GM23248 (cell line): ENCODE measurements around the gene EMC8. TPM values are rescaled to one million over a fixed set of nuclear protein-coding genes. Genes with fewer than 3 reads are reported as not detected.

Experiments used
- DNase-seq: peaks from one replicate; pipeline ENCODE4 v3.0.0-alpha.2; 2015
- H2AFZ ChIP-seq: fragments of 200-600 bp; sonication (generic); 2 replicates; pipeline ENCODE4 v1.6.1; 2016; ENCODE audit warnings: antibody characterized with exemption
- H3F3A ChIP-seq: fragments of 200-600 bp; sonication (generic); 2 replicates; pipeline ENCODE4 v1.6.1; 2016; ENCODE audit warnings: mild to moderate bottlenecking, antibody characterized with exemption, mixed run types; ENCODE audit not compliant: insufficient read depth
- H3K27ac ChIP-seq: fragments of 200-600 bp; sonication (generic); 2 replicates; pipeline ENCODE4 v1.5.1; 2016; ENCODE audit warnings: mild to moderate bottlenecking
- H3K27me3 ChIP-seq: fragments of 200-600 bp; sonication (generic); replicated peaks from 2 replicates; pipeline ENCODE4 v1.6.1; 2016; ENCODE audit warnings: mild to moderate bottlenecking; ENCODE audit not compliant: insufficient read depth
- H3K36me3 ChIP-seq: fragments of 200-600 bp; sonication (generic); 2 replicates; pipeline ENCODE4 v1.6.1; 2016; ENCODE audit warnings: low read depth, mild to moderate bottlenecking
- H3K4me1 ChIP-seq: fragments of 200-600 bp; sonication (generic); 2 replicates; pipeline ENCODE4 v1.6.1; 2016; ENCODE audit warnings: mild to moderate bottlenecking; ENCODE audit not compliant: insufficient read depth
- H3K4me2 ChIP-seq: fragments of 200-600 bp; sonication (generic); one replicate; pipeline ENCODE4 v1.6.1; 2016; ENCODE audit warnings: mild to moderate bottlenecking; ENCODE audit not compliant: unreplicated experiment
- H3K4me3 ChIP-seq: fragments of 200-600 bp; sonication (generic); 2 replicates; pipeline ENCODE4 v1.5.1; 2016; ENCODE audit warnings: mild to moderate bottlenecking
- H3K79me2 ChIP-seq: fragments of 200-600 bp; sonication (generic); 2 replicates; pipeline ENCODE4 v1.6.1; 2016; ENCODE audit warnings: mild to moderate bottlenecking; ENCODE audit not compliant: insufficient read depth
- H3K9ac ChIP-seq: fragments of 200-600 bp; sonication (generic); 2 replicates; pipeline ENCODE4 v1.6.1; 2016; ENCODE audit warnings: mild to moderate bottlenecking
- H3K9me2 ChIP-seq: fragments of 200-600 bp; sonication (generic); 2 replicates; pipeline ENCODE4 v1.6.1; 2016; ENCODE audit warnings: mixed run types, mild to moderate bottlenecking, moderate library complexity; ENCODE audit not compliant: insufficient read depth
- H3K9me3 ChIP-seq: fragments of 200-600 bp; sonication (generic); one replicate; pipeline ENCODE4 v1.6.1; 2017; ENCODE audit warnings: low read depth
- H4K20me1 ChIP-seq: fragments of 200-600 bp; sonication (generic); 2 replicates; pipeline ENCODE4 v1.6.0; 2016; ENCODE audit not compliant: insufficient read depth
- EZH2 ChIP-seq: fragments of 200-600 bp; sonication (generic); IDR thresholded peaks from 2 replicates; pipeline ENCODE4 v1.6.1; 2018; ENCODE audit warnings: antibody characterized with exemption, mild to moderate bottlenecking; ENCODE audit not compliant: insufficient read depth, poor library complexity, severe bottlenecking
- EZH2phosphoT487 ChIP-seq: fragments of 200-600 bp; sonication (generic); IDR thresholded peaks from 2 replicates; pipeline ENCODE4 v1.6.1; 2018; ENCODE audit warnings: antibody characterized with exemption, moderate library complexity, mild to moderate bottlenecking, low read depth; ENCODE audit not compliant: insufficient read depth
- WGBS, 2 experiments: methylation state at CpG; one replicate each; pipeline ENCODE4 v1.1.6; 2015 to 2017; ENCODE audit warnings: low lambda C conversion rate in 2 of 2, low coverage in 1 of 2; ENCODE audit errors: missing lambda C conversion rate in 2 of 2; 5-methylcytosine and 5-hydroxymethylcytosine counted together
- in situ Hi-C: fragments of 300-500 bp; cut with MboI; formaldehyde crosslinking; loops from 2 replicates; pipeline ENCODE4 v1.15.0; 2020
- polyA plus RNA-seq: library from polyadenylated mRNA; unstranded; fragments of >200 nt; fragmentation: Nextera tagmentation; extraction: Ambion mirVana; gene quantifications from 2 replicates; pipeline ENCODE4 v1.2.1, GENCODE V29; 2016
- total RNA-seq: library from RNA; depleted of rRNA; stranded (reverse); fragments of >200 nt; shearing (Covaris generic); gene quantifications from 2 replicates; pipeline ENCODE4 v1.2.3, GENCODE V29; 2014

Gene EMC8
- total and polyA plus RNA-seq, 2 experiments from 2014 or later: 35.2 to 39.4 TPM

DNA sequence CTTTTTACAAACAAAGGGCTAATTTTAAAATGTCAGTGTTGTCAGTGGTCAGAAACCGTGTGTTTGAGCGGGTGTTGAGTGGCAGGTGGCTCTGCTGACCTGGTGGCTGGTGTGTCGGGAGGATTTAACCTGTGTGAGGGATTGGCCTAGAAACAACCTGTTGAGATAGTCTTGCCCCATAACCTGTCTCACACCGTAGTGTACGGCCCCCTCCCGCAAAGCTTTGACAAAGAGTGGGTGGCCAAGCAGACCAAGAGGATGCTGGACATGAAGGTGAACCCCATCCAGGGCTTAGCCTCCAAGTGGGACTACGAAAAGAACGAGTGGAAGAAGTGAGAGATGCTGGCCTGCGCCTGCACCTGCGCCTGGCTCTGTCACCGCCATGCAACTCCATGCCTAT is 7.2 kb upstream of the EMC8 start:
- Histone ChIP-seq H3K36me3 (peaks cover 42% of the 10 kb centered on the region), H3K4me3 (no peak overlapping the region), H3K4me2 (no peak overlapping the region), H3K4me1 (no peaks in the 10 kb centered on the region), H3F3A (0 out of 2 replicates have a peak, but pooled peaks cover 4% of the 10 kb centered on the region), H3K9me3 (no peaks in the 10 kb centered on the region), H3K9me2 (no peaks in the 10 kb centered on the region), H2AFZ (no peak overlapping the region), H4K20me1 (no peaks in the 10 kb centered on the region; the same call in none of the 2 replicates), H3K79me2 (peaks cover 31% of the 10 kb centered on the region), H3K9ac (no peak overlapping the region), H3K27me3 (peaks cover 8% of the 10 kb centered on the region), H3K27ac (no peak overlapping the region)
- in situ Hi-C loops: no loop called here
- 93 to 96% methylated on average over 11 of the region's 11 CpGs for WGBS, 2 experiments
- no peak for DNase-seq
- no peak for TF ChIP-seq EZH2phosphoT487
- TF ChIP-seq EZH2: no peak

DNA sequence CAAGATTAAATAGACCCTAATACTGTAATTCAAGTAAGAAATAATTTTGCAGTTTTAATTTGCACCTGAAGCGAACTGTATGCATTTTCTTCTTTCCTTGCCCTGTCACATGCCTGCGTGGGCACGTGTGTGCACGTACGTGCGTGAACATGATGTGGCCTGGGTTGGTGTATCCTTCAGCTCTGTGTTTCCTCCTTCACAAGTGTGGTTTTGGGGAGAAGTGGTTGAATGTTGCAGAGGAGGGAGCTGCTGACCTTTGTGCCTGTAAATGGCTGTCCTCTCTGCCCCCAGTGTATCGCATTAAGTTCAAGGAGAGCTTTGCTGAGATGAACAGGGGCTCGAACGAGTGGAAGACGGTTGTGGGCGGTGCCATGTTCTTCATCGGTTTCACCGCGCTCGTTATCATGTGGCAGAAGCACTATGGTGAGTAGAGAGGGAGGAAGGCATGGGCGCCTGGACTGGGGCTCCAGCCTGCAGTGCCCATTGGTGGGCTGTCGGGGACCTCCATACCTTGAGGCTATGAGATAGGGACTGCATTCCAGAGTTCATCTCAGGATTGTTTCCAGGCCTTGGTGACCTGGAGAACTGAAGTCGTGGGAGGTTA is 6.2 kb upstream of the EMC8 start:
- Histone ChIP-seq H2AFZ (no peak overlapping the region), H3K27me3 (no peaks in the 10 kb centered on the region), H3K4me3 (no peak overlapping the region), H3K36me3 (peaks cover 47% of the 10 kb centered on the region), H3K9ac (no peak overlapping the region), H3K9me3 (no peaks in the 10 kb centered on the region), H3K4me2 (no peak overlapping the region), H3K9me2 (no peaks in the 10 kb centered on the region), H3F3A (0 out of 2 replicates have a peak, but pooled peaks cover 4% of the 10 kb centered on the region), H3K27ac (no peak overlapping the region), H3K79me2 (peaks cover 41% of the 10 kb centered on the region), H4K20me1 (no peaks in the 10 kb centered on the region; the same call in none of the 2 replicates), H3K4me1 (peaks cover 5% of the 10 kb centered on the region)
- in situ Hi-C loops: no loop called here
- DNase-seq: no peak
- TF ChIP-seq EZH2phosphoT487 (no peak), EZH2 (no peak)
- WGBS, 2 experiments: 81 to 85% methylated on average over 18 of the region's 18 CpGs

DNA sequence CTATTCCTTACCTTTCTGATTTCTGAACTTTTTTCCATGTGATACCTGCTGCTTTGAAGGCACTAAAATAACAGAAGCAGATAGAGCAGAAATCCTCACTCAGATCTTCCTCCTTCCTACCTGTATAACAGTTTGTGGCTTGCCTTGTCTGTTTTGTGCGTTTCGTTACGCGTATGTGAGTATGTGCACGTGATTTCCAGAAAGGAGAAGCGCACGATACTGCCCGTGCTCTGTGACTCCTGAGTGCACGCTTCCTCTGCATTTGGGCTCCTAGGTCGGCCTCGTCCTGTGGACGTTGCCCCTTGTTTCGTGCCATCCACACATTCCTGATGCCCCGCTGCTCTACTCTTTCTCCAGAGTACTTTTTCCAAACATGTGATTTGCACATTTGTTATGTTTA is 4.2 kb upstream of the EMC8 start:
- Histone ChIP-seq H3K9ac (no peak overlapping the region), H3K36me3 (peaks cover 47% of the 10 kb centered on the region), H3K9me3 (no peaks in the 10 kb centered on the region), H3F3A (0 out of 2 replicates have a peak, but pooled peaks cover 4% of the 10 kb centered on the region), H3K4me3 (no peak overlapping the region), H3K4me1 (peaks cover 5% of the 10 kb centered on the region), H3K79me2 (peaks cover 61% of the 10 kb centered on the region), H3K4me2 (no peak overlapping the region), H3K27me3 (no peaks in the 10 kb centered on the region), H3K27ac (no peak overlapping the region), H2AFZ (no peak overlapping the region), H3K9me2 (no peaks in the 10 kb centered on the region), H4K20me1 (no peaks in the 10 kb centered on the region; the same call in none of the 2 replicates)
- no peak for DNase-seq
- TF ChIP-seq EZH2 (no peak), EZH2phosphoT487 (no peak)
- WGBS, 2 experiments: 71 to 72% methylated on average over 14 of the region's 14 CpGs
- in situ Hi-C loops: no loop called here

DNA sequence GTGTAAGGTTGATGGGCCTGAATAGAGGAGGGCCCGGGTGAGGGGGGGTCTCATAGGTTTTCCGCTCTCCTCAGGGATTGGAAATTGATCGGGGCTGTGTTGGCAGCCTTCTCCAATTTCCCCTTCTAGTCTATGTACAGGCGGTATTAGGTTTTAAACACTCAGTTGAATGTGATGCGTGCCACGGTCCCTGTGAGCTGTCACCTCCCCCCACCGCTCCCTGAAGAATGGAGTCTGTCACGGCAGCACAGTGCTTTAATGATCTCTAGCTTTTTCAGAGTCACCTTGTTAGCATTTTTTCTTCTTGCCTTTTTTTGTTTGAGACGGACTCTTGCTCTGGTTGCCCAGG is 951 bp upstream of the EMC8 start:
- Histone ChIP-seq H3K4me1 (peaks cover 13% of the 10 kb centered on the region), H3K36me3 (peaks cover 33% of the 10 kb centered on the region), H3K4me3 (peak overlapping the region; percentile 80), H4K20me1 (no peaks in the 10 kb centered on the region; the same call in 1 of the 2 replicates), H2AFZ (peak overlapping the region; percentile 83), H3K9me3 (no peaks in the 10 kb centered on the region), H3K27ac (peak overlapping the region; percentile 73), H3K79me2 (peaks cover 94% of the 10 kb centered on the region), H3K27me3 (no peaks in the 10 kb centered on the region), H3K9me2 (no peaks in the 10 kb centered on the region), H3K9ac (peak overlapping the region; percentile 93), H3F3A (no peaks in the 10 kb centered on the region), H3K4me2 (peak overlapping the region; percentile 82)
- TF ChIP-seq EZH2phosphoT487 (no peak), EZH2 (no peak)
- DNase-seq: peak; percentile 77
- in situ Hi-C loops: no loop called here
- WGBS, 2 experiments: 7 to 9% methylated on average over 9 of the region's 9 CpGs
